Spleen (tissue), 7 donors: ENCODE measurements around the gene ANO4.

ENCODE experiments used
- CTCF ChIP-seq, 11 experiments: fragments of 200-600 bp in 7 of 11; fragments of 450-650 bp in 4 of 11; sonication (generic) in 4 of 11; IDR thresholded peaks in 8 of 11; conservative IDR thresholded peaks in 3 of 11; 1 replicate in 7 of 11; 2 replicates in 4 of 11; pipeline versions ENCODE4 v1.4.0 to v1.8.0; 2016 to 2021; ENCODE audit warnings: antibody characterized with exemption in 11 of 11, inconsistent platforms in 4 of 11, mild to moderate bottlenecking in 1 of 11
- POLR2AphosphoS5 ChIP-seq, 3 donors: sonication (generic); formaldehyde crosslinking; IDR thresholded peaks; one replicate each; pipeline ENCODE4 v1.5.1; 2017; ENCODE audit warnings: antibody characterized with exemption in 3 of 3
- donor health status: DM: no; HTN: no; CAD: no; lungs with moderate emphysema.
- donor health status: DM: no; HTN: no; CAD: no.
- donor health status: DM: no; HTN: no; CAD: no.

GRCh38 chr12:100800723-100801122, 6.1 kb downstream of the ANO4 start:
- TF ChIP-seq CTCF (IDR thresholded peaks at IDR 0.05 in 8 of 11, conservative IDR thresholded peaks at IDR 0.05 in 3 of 11), result no peak
- TF ChIP-seq POLR2AphosphoS5 (IDR thresholded peaks at IDR 0.05), result no peak
